GM19455 (cell line): ENCODE measurements around the gene ARID3A.
"Not testable (repeated sequence)": the region's sequence is repeated elsewhere in the genome, so short reads cannot be mapped to it uniquely, and the experiment has no call there.

Source experiments
- ATAC-seq: cut with Tn5 transposase; IDR thresholded peaks from one replicate; pipeline ENCODE4 v1.9.1; 2021; ENCODE audit not compliant: unreplicated experiment

Gene ARID3A

DNA sequence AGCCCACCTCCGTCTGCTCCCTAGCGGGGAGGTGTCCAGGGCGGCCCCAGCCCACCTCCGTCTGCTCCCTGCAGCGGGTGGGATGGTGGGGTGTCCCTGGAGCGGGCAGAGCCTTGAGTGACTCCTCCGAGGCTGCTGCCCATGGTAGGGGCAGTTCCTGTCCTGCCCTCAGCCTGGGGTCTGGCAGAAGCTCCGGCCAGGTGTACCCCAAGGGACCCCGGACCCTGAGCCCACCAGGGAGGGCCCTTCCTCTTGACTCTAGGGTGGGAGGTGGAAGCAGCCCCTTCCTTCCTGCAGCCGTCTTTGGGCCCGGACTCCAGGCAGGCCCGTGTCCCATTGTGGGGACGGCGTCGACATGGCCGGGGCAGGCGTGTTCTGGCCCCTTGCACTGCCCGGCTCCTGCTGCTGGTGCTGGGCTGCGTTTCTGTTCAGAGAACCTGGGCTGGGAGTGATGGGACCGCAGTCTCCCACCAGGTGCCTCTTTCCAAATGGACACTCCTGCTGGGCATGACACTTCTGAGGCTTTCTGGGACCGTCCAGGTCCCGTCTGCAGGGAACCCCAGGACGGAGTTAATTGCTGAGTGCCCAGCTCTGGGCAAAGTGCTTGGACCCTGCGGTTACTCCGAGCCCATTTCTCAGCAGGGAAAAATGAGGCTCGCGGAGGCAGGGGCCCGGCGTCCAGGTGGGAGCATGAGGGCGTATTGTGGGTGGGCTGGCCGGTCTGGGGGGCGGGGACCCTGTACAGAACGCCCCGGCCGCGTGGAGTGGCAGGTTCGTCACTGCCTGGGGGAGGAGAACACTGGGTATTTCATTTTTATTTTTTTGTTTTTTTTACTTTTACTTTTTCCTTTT is 19.8 kb downstream of the ARID3A start:
- no peak for ATAC-seq

DNA sequence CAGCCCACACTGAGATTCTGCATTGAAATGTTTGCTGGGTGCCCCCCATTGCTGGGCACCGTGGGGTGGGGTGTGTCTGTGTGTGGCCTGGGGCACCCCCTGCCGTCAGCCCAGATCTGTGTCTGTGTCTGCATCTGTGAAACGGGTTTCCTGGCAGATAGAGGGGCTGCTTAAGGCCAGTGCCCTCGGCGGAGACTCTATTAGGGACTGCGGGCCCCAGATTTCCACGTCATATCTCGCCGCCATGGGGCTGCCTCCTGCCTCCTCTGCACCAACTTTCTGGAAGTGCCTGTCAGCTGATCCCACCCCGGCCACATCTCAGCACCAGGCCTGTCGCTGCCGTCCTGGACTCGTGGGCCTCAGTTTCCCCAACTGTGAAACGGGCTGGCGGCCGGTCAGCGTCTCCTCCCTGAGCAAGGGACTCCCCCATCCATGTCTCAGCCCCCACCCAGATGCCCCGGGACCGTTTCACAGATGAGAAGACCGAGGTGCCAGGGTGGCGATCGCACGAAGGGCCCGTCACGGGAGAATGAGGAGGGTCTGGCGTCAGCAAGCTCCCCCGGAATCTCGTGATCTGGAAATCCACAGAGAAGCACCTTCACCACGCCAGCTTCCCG is 21.4 kb downstream of the ARID3A start:
- peak; percentile 18 for ATAC-seq

DNA sequence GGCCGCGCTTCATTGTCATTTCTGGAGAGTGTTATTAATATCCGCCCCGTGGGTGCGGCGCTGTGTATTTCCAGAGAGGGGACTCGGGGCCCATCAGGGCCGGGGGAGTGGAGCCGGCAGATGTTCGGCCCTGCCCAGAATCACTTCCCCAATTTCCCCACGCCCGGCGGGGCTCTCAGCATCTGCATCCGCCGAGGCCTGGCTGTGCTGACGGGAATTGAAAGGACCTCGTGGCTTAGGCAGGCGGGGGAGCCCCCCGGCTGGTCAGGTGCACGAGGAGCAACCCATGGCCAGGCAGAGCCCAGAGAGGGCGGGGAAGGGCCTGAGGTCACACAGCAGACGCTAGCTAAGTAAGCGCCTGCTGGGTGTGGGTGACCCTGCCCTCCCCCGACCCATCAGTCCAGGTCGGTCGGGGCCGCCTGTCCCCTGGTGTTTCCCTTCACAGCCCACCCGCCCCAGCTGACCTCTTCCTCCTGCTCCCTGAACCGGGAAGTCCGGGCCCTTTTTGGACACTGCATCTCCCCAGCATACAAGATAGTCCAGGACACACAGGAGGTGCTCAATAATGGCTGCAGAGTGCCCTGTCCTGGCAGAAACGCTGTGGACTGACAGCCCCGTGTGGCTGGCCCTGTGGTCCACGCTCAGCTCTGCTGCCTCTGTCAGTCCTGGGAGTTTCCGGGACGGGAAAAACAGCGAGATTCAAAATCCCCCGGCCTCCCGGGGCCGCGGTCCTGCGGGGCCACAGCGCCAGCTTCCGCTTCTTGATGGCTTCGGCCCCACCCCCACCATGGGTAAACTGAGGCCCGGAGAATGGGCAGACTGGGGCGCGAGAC is 22.1 kb downstream of the ARID3A start:
- peak; percentile 52 for ATAC-seq

DNA sequence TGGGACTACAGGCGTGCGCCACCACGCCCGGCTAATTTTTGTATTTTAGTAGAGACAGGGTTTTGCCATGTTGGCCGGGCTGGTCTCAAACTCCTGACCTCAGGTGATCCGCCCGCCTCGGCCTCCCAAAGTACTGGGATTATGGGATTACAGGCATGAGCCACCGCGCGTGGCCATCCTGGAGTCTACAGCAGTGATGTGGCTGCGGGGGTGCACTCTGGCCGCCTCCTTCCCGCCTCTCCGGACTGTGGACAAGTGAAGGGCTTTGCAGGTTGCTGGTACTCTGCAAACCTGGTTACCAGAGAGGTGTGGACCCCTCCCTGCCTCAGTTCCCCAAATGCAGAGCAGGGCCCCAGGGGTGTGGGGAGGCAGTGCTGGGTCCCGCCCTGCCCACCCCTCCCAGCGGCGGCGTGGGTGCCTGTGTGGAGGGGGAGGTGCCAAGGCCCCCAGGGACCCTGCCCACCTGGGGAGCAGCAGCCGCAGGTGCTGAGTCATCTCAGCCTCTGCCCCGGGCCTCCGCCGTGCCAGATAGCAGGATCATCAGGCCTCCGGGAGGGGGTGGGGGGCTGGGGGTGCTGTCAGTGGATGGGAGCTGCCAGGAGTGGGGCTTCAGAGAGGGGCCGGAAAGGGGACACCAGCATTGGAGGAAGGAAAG is 23.1 kb downstream of the ARID3A start:
- ATAC-seq, result no peak

DNA sequence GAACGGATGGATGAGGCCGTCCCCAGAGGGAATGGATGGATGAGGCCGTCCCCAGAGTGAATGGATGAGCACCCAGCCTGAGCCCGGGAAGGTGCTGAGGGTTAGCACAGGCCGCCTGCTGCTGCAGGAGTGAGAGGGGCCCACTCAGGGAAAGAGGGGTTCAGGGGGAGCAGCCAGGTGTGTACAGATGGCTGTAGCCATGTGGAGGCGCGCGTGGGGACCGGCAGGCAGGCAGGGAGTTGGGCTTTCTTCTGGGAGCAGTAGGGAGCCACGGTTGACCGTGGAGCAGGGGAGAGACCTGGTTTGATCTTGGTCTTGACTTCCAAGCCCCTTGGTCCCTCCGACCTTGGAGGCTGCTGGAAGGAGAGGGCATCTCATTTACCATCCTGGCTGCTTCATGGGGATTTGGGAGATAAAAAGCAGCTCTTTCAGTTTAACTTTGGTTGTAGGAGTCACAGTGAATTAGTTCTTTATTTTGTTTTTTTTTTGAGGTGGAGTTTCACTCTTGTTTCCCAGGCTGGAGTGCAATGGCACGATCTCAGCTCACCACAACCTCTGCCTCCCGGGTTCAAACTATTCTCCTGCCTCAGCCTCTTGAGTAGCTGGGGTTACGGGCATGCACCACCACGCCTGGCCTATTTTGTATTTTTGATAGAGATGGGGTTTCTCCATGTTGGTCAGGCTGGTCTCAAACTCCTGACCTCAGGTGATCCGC is 24.7 kb downstream of the ARID3A start:
- ATAC-seq, result no peak

DNA sequence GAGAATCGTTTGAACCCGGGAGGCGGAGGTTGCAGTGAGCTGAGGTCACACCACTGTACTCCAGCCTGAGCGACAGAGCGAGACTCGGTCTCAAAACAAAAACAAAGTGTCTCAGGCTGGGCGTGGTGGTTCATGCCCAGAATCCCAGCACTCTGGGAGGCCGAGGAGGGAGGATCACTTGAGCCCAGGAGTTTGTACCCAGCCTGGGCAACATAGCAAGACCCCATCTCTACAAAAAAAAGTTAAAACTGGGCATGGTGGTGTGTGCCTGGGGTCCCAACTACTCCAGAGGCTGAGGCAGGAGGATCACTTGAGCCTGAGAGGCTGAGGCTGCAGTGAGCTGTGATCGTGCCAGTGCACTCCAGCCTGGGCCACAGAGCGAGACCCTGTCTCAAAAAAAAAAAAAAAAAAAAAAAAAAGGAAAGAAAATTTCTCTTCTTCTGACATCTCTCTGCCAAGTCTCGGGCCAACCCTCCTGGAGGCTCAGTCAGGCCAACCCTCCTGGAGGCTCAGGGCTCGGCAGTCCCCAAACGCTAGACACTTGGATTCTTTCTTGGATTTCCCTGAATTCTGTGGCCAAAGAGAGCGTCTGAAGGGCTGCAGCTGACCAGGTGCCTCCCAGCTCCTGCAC is 26.3 kb downstream of the ARID3A start:
- no peak for ATAC-seq

DNA sequence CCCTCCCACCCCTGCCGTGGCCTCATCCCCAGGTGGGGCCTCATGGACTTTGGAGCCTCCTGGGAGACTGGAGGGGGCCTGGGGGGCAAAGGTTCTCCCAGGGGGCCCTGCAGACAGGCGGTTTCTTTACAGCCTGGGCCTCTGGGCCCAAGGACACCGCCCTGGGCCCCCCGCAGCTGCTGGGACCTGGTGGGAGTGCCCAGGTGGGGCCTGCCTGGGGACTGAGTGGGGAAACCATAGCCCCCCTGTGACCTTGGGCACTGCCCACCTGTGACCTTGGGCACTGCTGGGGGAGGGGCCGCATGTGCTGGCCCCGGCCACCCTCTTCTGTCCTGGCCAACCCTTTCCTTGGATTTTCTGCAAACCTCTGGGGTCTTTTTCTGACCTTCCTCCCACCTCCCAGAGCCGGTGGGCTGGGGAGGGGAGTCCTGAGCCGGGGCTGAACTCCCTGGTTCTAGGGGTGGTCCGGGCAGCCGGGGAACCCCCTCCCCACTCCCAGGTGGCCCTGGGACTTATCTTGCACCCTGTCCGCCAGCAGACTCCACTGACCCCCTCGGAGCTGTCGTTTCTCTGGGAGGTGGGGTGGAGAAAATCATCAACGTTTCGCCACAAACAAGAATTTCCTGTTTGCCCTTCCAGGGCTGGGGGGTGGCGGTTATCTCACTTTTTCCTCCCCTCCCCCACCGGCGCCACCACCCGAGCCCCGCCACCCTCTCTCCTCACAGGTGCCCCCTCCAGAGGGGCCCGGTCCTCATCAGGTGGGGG is 27.0 kb downstream of the ARID3A start:
- no peak for ATAC-seq

DNA sequence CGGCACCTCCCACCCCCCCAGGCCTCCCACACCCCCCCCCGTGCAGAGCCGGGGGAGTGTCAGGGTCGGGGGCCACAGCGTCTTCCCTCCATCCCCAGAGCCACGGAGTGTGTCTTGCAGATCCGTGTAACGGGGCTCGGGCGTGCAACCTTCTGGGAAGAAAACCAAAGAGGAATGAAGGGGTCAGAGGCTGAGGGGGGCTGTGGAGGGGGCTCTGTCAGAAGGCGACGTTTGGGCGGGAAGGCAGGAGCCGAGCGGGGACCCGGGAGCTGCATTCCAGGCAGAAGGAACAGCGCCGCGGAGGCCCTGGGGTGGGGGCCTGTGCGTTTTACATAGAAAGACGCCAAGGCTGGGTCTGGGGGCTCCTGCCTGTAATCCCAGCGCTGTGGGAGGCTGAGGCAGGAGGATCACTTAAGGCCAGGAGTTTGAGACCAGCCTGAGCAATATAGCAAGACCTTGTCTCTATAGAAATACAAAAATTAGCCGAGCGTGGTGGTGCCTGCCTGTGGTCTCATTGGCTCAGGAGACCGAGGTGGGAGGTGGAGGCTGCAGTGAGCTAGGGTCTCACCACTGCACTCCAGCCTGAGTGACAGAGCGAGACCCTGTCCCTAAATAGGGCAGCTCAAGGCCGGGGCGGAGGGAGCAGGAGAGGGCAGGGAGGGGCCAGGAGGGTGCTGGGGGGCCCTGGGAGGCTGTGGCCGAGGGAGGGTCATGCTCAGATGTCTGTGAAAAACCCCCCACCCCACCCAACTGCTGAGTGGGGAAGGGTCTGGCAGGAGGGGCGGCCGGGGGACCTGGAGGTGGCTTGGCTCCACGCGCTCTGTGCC is 27.8 kb downstream of the ARID3A start:
- ATAC-seq, result no peak

DNA sequence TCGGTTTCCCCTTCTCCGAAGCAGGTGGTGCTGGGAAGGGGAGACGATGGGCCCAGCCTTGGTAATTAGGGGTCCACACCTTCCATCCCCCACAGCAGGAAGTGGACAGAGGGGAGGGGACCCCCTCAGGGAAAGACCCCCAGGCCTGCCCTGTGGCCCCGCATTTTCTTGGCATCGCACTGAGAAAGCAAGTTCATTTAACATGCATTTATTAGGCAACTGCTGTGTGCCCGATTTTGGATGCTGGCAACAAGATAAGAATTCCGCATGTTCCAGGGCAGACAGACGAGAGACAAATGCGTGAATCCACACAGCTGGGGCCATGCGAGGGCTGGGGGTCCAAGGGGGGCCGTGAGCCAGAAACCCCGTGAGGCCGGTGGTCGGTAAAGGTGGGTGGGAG is 28.4 kb downstream of the ARID3A start:
- ATAC-seq, result no peak

DNA sequence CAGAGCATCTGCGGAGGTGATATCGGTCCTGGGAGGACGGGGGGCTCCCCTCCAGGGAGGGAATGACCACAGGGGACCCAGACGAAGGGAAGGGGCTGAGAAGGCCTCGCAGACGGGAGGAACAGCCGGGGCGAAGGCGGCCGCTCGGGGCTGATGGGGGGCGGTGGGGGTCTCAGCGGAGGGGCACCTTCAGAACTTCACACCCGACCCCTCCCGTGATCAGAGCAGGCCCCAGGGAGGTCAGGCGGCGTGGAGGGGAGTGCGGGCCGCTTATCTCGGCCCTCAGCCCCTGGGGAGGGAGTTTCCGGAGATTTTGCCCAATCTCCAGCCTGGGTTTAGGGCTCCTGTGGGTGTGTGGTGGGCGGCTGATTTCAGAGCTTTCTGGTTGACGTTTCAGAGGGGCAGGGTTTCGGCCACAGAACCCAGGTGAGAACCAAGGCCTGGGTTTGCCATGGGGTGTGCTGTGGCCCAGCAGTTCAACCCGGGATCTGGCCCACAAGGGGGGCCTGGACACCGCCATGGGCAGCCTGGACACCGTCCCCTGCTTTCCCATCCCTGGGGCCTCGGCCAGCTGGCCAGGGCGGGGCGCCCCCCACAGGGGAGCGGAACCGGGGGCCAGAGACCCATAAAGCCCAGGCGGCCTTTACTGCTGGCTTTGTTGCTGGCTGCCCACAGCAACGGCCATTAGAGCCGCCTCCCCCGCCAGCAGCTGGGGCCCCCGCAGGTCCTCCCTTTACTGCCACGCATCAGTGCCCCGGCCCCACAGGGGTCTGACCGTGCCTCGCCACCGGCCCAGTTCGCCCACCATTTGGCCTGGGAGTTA is 29.0 kb downstream of the ARID3A start:
- ATAC-seq, result no peak

DNA sequence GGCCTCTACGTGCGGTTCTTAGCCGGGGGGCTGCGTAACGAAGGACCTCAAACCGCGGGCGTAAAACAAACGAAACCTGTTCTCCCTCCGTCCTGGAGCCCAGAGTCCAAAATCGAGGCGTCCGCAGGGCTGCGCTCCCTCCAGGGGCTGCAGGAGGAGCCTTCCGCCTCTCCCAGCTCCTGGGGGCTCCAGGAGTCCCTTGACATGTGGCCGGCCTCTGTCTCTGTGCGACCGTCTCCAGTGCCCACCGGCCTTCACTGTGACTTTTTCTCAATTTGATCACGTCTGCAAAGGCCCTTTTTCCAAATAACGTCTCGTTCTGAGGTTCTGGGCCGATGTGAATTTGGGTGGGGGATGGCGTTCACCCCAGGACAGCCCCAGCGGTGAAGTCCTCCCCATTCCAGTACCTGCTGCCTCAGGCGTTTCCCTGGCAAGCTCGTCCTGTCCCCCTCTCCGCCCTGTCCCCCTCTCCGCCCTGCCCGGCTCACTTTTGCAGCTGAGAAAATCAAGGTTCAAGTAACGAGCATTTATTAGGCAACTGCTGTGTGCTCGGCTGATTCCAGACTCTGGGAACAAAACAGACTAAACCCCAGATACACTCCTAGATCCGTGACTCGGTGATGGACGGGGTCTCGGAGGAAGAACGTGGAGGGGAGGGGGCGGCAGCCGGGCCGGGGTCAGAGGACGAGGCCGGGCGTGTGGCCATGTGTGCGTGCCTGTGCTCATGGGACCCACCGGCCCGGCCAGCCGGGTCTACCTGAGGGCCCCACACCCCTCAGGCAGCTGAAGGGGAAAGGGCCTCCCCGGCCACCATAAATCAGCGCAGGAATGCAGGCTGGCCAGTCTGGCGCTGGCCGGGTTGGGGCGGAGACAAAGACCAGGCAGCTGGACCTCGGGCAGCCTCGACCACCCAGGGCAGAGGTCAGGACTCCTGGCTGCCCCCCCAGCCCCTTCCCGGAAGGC is 30.2 kb downstream of the ARID3A start:
- no peak for ATAC-seq

DNA sequence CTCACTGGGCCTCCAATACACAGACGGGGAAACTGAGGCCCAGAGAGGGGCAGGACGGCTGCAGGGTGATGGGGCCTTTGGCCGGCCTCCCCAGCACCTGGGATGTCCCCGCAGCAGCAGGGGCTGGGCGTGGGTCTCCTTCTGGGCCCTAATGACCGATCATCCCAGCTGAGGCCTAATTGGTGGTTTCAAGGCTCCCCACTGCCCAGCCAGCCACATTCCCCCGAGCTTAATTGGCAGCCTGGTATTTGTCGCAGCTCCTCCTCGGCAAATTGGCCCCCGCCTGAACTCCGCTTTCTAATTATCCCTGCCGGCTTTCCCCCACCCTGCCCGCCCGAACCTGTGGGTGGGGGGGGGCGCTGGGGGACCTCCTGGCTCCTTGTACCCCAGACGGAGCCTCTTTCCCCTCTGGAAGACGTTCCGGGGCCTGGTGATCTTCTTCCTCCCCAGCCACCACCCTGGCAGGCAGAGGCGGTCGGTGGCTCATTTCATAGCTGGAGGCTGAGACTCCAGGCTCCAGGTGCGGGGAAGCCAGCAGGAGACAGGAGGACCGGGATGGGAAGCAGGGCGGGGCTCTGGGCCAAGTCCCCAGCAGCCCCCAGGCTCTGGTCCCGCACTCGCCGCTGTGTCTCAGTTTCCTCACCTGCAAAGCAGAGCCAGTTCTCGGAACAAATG is 31.1 kb downstream of the ARID3A start:
- ATAC-seq, result no peak

DNA sequence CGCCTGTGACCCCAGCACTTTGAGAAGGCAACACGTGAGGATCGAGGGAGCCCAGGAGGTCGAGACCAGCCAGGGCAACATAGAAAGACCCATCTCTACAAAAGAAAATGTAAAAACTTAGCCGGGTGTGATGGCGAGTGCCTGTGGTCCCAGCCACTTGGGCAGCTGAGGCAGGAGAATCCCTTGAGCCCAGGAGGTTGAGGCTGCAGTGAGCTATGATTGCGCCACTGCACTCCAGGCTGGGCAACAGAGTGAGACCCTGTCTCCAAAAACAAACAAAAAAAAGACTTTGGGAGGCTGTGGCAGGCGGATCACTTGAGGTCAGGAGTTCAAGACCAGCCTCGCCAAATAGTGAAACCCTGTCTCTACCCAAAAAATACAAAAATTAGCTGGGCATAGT is 31.7 kb downstream of the ARID3A start:
- ATAC-seq, result not testable (repeated sequence)

DNA sequence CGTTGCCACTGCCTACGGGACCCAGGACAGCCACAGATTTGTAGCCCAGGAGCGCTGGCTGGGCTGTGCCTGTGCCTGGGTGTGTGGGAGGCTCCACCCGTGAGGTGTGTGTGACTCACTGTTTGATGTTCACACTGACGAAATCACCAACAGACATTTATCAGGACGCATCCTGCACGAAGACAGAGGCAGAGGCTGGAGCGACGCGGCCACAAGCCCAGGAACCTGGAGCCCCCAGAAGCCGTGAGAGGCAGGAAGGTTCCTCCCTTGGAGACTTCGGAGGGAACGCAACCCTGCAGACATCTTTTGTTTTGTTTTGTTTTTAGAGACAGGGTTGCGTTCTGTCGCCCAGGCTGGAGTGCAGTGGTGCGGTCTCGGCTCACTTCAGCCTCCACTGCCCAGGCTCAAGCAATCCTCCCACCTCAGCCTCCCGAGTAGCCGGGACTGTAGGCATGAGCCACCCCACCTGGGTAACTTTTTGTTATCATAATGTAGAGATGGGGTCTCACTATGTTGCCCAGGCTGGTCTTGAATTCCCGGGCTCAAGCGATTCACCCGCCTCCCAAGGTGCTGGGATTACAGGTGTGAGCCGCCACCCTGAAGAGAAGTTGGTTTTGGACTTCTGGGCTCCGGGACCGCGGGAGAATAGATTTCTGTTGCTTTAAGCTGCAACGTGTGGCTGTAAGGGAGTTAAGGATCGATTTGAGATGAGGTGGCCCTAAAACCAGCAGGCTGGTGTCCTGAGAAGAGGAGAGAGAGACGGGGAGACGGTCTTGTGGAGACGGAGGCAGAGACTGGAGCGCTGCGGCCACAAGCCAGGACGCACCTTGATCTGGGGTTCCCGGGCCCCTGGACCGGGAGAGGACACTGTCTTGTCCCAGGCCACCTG is 33.4 kb downstream of the ARID3A start:
- ATAC-seq, result no peak

DNA sequence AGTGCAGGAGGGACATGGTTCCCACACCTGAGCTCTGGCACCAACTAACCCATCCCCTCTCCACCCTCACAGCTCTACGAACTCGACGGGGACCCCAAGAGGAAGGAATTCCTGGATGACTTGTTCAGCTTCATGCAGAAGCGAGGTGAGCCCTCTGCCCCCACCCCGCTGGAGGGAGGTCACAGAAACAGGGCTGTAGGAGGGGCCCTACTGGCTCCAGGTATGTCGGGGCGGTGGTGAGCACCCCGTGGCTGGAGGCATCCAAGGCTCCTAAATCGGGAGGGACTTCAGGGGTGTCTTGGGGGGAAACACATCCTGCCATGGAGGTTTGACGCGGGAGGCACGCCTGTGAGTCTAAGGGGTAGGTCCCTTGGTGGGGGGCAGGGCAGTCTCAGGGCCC is 34.2 kb downstream of the ARID3A start:
- ATAC-seq, result no peak
